Limb (tissue), 2 donors: ENCODE data around the gene PAM16.

Source experiments
- DNase-seq, 2 donors: peaks; one replicate each; pipeline ENCODE4 v3.0.0-alpha.2; 2016; ENCODE audit errors: extremely low spot score in 2 of 2

Gene PAM16

GRCh38 chr16:4306470-4307214, 44.5 kb downstream of the PAM16 start:
- peak in 1 of 2 donors; percentile 53 for DNase-seq

DNA sequence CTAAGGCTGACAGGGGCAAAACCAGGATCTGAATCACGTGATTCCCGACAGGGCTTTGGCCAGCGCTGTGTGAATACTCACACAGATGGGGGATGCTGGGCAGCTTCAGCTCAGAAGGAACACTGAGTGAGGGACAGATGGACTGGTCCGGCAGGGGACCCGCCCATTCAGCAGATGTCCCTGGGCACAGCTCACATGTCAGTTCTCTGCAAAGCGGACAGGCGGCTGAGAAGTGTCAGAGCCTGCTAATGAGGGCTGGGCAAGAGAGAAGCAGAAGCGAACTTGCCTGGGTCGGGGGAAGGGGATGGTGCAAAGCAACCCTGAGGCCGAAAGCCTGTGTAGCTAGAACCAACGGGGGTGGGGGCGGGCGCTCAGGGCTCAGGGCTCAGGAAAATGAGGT, 47.1 kb downstream of the PAM16 start:
- peak; percentile 38 to 40 for DNase-seq

- DNase-seq = no peak
Measured at GRCh38 chr16:4301968-4302367, 49.2 kb downstream of the PAM16 start.

DNA sequence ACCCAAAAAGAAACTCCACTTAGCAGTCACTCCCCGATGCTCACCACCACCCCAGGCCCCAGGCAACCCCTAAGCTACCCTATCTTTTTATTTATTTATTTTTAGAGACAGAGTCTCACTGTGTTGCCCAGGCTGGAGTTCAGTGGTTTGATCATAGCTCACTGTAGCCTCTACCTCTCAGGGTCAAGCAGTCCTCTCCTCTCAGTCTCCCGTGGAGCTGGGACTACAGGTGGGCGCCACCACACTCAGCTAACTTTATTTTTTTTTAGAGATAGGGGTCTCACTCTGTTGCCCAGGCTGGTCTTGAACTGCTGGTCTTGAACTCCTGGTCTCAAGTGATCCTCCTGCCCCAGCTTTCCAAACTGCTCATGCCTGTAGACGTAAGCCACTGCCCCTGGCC, 49.9 kb downstream of the PAM16 start:
- DNase-seq = no peak

- DNase-seq = peak; percentile 81 to 83
Measured at GRCh38 chr16:4298761-4299522, 52.2 kb downstream of the PAM16 start.

- DNase-seq = no peak
Measured at GRCh38 chr16:4297480-4297879, 53.6 kb downstream of the PAM16 start.

DNA sequence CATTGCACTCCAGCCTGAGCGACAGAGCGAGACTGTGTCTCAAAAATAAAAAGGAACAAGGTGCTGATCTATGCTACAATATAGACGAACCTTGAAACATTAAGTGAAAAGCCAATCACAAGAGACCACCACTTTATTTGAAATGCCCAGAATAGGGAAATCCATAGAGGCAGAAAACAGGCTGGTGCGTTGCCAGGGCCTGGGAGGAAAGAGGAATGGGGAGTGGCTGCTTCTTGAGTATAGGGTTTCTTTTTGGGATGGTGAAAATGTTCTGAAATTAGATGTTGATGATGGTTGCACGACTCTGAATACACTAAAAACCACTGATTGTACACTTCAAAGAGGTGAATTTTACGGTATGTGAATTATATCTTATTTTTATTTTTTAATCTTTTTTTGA, 55.5 kb downstream of the PAM16 start:
- no peak for DNase-seq

GRCh38 chr16:4293822-4294457, 57.2 kb downstream of the PAM16 start:
- DNase-seq = peak; percentile 84 to 91

DNA sequence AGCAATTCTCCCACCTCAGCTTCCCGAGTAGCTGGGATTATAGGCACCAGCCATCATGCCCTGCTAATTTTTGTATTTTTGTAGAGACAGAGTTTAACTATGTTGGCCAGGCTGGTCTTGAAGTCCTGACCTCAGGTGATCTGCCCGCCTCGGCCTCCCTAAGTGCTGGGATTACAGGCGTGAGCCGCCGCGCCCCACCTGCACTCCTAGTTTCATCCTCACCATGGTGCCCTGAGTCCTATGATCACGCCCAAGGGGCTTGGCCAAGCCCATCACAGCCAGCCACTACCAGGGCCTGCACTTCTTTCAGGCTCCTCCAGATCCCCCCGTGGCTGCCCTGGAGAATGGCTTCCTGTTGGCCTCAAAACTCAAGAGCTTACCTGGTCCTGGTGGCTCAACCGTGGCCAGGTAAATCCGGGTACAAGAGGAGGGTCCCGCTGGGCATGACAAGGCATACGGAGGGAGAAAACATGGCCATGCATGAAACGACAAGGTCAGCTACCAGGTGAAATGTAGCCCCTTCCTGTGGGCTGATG, 57.9 kb downstream of the PAM16 start:
- DNase-seq = no peak

GRCh38 chr16:4291699-4292098, 59.4 kb downstream of the PAM16 start:
- no peak for DNase-seq
